HG03064 (cell line): ENCODE results near the gene PDPK1.
"Not testable (repeated sequence)": the region's sequence is repeated elsewhere in the genome, so short reads cannot be mapped to it uniquely, and the experiment has no call there.

Experiments used
- ATAC-seq: cut with Tn5 transposase; IDR thresholded peaks from one replicate; pipeline ENCODE4 v1.9.1; 2021; ENCODE audit warnings: low read depth; ENCODE audit not compliant: unreplicated experiment

Gene PDPK1

GRCh38 chr16:2539192-2539844, 1.5 kb downstream of the PDPK1 start:
- ATAC-seq, result not testable (repeated sequence)

- not testable (repeated sequence) for ATAC-seq
These were observed 2.1 kb downstream of the PDPK1 start for GRCh38 chr16:2539845-2540458.

- ATAC-seq, result not testable (repeated sequence)
These were observed 3.1 kb downstream of the PDPK1 start for GRCh38 chr16:2540912-2541311.

GRCh38 chr16:2541409-2541808, 3.6 kb downstream of the PDPK1 start:
- not testable (repeated sequence) for ATAC-seq

- not testable (repeated sequence) for ATAC-seq
These were observed 6.0 kb downstream of the PDPK1 start for GRCh38 chr16:2543771-2544170.

- ATAC-seq, result not testable (repeated sequence)
These were observed 12.6 kb downstream of the PDPK1 start for GRCh38 chr16:2550283-2550878.

GRCh38 chr16:2551420-2551889, 13.6 kb downstream of the PDPK1 start:
- not testable (repeated sequence) for ATAC-seq

GRCh38 chr16:2554709-2555425, 17.0 kb downstream of the PDPK1 start:
- not testable (repeated sequence) for ATAC-seq

GRCh38 chr16:2557150-2557549, 19.3 kb downstream of the PDPK1 start:
- ATAC-seq, result not testable (repeated sequence)

- not testable (repeated sequence) for ATAC-seq
These were observed 22.4 kb downstream of the PDPK1 start for GRCh38 chr16:2560131-2560797.

GRCh38 chr16:2560798-2561133, 22.9 kb downstream of the PDPK1 start:
- not testable (repeated sequence) for ATAC-seq

- not testable (repeated sequence) for ATAC-seq
These were observed 29.7 kb downstream of the PDPK1 start for GRCh38 chr16:2567506-2567905.

GRCh38 chr16:2568573-2568972, 30.8 kb downstream of the PDPK1 start:
- not testable (repeated sequence) for ATAC-seq

- not testable (repeated sequence) for ATAC-seq
These were observed 34.9 kb downstream of the PDPK1 start for GRCh38 chr16:2572704-2573103.

GRCh38 chr16:2575839-2576238, 38.0 kb downstream of the PDPK1 start:
- not testable (repeated sequence) for ATAC-seq

GRCh38 chr16:2577044-2577443, 39.2 kb downstream of the PDPK1 start:
- not testable (repeated sequence) for ATAC-seq

GRCh38 chr16:2578905-2579304, 41.1 kb downstream of the PDPK1 start:
- not testable (repeated sequence) for ATAC-seq

GRCh38 chr16:2580143-2580542, 42.3 kb downstream of the PDPK1 start:
- not testable (repeated sequence) for ATAC-seq

GRCh38 chr16:2580818-2581217, 43.0 kb downstream of the PDPK1 start:
- ATAC-seq, result not testable (repeated sequence)
